ENCODE data around the gene ST6GAL2.

Gene ST6GAL2

DNA sequence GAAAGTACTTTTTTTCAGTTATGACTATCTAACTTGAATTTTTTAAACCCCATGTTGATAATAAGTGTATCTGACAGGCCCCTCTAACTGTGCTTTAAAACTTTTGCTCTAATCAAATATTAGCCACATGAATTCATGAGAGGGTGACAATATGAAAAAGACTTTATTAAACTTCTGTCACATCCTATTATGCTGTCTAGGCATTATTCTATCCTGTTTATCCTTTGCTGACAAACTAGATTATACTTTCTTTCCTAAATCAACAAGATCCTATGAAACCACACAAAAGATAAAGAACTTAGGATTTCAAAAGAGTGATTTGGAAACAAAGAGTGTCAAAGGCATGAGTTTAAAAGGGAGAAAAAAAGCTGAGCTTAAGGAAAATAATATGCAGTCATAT lies 57.8 kb downstream of the ST6GAL2 start:
- no peak for DNase-seq (ENCODE audit: low read depth)

DNA sequence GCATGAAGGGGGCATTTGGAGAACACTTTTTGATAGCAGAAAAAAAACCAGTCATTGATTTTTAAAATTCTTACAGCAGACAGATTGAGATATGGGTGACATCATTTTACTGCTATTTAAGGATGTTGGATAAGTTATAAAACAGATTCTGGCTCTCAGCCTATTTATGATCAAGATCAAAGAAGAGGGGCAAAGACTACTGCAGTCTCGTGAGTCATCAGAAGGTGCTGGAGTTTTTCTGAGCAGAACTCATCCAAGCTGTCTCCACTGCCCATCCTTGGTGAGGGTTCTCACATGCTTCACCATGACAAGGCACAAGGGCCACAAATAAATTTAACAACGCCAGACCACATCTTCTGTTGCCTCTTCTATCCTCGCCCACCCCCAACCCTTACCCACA lies 58.8 kb downstream of the ST6GAL2 start:
- no peak for DNase-seq (ENCODE audit: low read depth)

DNA sequence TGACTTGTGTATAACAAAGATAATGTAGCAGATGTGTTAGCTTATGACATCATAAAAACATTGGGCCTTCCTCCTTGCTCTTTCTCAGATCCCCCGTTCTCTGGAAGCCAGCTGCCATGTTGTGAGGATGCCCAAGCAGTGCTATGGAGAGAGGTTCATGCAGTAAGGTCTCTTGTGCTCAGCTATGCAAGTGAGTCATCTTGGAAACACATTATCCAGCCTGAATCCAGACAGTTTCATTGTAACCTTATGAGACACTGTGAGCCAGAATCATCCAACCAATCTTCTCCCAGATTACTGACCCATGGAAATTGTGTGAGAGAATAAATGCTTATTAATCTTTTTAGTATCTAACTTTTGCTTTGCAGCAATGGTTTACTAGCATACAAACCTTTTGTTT lies 60.8 kb downstream of the ST6GAL2 start:
- no peak for DNase-seq (ENCODE audit: low read depth)

DNA sequence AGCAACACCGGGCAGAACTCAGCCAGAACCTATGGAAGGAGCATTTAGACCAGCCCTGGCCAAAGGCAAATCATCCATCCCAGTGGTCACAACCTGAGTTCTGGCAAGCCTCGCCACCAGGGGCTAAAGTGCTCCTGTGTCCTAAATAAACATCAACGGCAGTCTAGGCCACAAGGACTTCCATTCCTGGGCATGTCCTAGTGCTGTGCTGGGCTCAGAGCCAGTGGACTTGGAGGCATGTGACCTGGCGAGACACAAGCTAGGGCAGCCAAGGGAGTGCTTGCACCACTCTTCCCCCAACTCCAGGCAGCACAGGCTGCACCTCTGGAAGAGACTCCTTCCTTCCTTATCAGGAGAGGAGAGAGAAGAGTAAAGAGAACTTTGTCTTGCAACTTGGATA lies 69.0 kb downstream of the ST6GAL2 start:
- DNase-seq (ENCODE audit: low read depth): no peak

DNA sequence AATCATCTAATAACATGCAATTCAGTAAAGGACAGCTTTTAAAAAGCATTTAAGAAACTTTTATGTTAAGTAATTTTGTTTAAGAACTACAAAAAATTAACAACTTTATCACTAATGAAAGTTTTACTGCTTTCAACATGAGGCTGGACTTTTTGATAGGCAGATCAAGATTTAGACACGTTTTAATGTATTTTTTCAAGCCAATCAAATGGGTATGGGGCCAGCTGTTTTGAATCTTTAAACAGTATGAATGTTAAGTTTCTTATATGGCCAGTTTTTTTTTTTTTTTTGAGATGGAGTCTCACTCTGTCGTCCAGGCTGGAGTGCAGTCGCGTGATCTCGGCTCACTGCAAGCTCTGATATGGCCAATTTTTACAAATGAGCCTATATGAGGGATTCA lies 73.1 kb downstream of the ST6GAL2 start:
- DNase-seq (ENCODE audit: low read depth): no peak

DNA sequence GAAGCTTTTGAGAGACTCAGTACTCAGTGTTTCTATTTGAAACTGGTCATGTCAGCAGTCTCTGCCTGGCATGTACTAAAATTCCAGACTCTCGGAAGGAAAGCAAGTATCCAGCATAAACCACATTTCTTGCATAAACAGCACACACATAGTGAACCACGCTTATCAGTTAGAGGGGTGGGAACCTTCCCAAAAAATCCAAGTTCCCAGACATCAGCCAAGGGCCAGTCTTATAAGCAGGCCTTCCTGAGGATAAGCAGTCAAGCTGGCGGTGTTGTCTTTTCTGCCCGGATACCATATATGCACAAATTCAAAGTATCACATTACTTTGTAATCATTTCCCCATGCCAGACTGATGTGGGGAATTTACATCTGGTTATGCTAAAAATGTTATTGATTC lies 73.6 kb downstream of the ST6GAL2 start:
- DNase-seq (ENCODE audit: low read depth): no peak

DNA sequence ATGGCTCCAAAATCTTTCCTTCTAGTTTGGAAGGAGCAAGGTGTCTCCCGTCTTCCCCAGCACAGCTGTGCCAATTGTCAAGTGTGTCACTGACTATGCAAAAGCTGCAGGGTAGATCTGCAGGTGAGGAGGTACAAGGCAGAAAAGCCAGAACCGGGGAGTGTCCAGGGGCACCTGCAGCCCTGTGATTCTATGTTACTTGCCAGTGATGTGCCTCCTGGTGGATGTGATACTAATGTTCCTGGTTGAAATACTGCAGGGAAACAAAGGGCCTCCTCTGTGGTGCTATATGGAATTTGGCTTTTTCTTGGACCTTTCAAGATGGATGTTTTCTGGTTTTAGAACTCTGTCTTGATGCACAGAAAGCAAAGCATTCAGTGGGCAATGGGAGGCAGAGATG lies 80.3 kb downstream of the ST6GAL2 start:
- DNase-seq (ENCODE audit: low read depth): no peak

DNA sequence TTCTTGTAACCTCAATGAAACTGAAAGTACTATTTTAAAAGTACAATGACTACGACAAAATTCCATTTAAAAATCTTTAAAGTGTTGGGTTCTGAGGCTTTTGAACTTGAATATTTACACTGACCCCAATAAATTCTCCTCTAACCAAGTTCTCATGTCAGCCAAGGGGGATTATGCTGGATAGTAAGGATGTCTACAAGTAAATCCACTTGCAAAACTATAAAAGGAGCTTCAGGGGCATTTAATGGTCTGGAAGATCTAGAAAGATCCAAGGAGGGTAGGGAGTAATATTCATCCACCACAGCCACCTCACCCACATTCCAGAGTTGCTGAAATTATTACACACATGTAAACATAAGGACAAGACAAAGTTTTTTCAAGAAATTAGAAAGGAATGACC lies 81.8 kb downstream of the ST6GAL2 start:
- no peak for DNase-seq (ENCODE audit: low read depth)

DNA sequence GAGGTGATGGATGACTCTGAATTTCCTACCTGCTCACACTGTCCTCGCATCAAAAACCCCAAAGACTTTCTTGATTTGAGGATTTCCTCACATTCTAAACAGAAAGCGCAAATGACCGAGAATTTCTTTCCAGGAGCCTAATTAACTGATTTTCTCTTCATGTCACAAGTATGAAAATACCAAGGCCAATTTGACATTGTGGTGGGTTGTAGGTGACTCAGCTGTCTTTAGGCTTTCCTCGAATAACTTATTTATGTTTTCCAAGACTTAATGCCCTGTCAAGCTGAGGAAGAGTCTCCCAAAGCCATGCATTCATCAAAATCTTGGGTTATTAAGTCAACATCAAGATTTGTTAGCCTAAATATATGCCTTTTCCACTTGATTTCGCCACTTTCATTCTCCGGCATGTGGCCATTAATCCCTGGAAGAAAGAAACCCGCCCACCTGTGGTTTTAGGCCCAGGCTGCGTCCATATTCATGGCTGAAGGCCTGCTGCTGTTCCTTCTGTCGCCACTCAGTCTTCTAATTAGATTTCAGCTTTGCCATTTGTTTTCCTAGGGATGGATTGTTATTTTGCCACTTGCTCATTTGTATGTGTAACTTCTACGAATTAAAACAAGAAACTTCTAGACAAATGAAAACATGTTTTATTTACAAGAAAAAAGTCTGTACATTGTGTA lies 84.9 kb downstream of the ST6GAL2 start:
- no peak for DNase-seq (ENCODE audit: low read depth)

DNA sequence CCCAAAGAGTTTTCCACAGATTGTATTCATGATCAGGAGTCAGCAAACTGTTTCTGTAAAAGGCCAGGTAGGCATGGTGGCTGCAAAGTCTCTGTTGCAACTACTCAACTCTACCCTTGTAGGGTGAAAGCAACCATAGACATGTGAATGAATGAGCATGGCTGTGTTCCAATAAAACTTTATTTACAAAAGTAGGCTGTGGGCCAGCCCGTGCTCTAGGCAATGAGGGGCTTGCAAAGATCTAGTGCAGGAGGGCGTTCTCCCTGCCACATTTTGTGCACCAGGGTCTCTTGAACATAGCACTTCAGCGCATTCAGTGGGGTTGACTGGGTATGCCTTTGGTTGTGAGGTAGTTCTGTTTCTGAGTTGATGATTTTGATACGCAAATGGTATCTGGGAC lies 85.8 kb downstream of the ST6GAL2 start:
- no peak for DNase-seq (ENCODE audit: low read depth)

DNA sequence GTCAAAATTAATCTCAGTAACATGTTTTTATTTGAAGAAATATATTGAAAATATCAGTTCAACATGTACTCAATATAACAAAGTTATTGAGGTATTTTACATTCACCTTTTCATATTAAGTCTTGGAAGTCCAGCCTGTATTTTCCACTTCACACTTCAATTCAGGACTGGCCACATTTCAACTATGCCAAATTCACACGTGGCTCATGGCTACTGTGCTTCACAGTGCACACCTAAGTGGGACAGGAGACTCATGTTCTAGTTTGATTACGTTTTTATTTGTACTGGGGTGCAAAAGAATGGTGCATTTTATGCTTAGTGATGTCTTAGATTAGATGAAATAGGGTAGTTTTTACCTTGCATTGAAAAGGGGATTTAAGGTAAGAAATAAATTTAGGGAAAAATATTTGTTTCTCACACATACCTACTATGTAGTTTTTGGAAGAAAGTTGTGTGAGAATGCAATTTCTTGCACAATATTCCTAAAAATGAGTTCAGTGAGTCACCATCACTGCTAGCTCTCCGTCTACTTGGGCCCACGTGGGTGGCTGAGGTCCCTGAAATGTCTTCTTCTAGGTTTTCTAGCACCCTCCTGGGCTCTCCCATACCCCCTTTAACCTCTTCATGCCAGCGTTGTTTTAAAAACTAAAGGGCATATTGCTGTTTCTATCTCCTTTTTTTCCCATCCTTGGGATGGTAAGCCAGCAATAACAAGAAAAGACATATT lies 87.0 kb downstream of the ST6GAL2 start:
- DNase-seq (ENCODE audit: low read depth): no peak

DNA sequence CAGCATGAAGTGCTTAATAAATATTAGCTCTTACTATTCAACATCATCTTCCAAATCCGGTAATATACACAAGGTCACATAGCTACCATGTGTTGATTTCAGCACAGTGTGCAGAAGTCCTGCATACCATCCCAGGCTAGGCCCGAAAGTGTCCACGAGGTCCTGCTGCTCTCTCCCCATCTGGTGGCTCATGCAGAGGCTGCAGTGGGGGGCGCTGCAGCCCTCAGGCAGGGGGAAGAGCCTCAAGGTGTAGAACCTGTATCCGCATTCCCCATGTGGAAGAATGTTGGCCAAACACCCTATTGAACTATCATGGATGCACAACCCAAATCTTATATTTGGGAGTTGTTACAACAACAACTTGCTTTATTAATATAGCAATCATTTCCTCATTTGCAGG lies 88.5 kb downstream of the ST6GAL2 start:
- no peak for DNase-seq (ENCODE audit: low read depth)

DNA sequence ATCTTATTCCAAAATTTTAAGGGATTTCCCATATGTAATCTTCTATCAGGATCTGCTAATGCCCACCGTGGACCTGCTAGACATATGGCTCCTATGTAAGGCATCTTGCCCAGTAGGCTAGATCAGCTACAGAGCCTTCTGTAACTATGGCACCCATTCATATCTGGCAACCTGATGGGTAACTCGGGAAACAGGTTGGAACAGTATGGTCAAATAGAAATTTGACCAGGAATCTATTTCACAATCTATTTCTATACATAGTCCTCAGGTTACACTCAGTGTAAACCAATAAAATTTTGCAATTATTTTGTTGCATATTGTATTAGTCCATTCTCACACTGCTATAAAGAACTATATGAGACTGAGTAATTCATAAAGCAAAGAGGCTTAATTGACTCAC lies 93.3 kb downstream of the ST6GAL2 start:
- DNase-seq (ENCODE audit: low read depth): no peak

DNA sequence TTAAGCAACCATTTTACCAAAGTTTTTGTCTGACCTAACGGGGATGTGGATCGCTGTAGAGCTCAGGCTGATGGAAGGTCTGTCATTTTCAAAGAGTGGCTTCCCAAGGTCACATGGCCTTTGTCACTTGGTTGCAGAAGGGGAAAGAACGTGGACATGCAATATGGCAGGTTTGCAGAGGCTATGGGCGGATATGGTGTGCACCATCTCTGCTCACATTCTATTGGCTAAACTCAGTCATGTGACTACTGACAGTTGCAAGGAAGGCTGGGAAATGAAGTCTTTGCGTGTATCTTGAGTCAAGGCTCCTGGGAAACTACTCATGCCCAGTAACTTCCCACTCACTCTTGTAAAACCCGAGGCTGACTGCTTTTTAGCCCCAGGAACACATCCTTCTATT lies 96.8 kb downstream of the ST6GAL2 start:
- DNase-seq (ENCODE audit: low read depth): no peak

DNA sequence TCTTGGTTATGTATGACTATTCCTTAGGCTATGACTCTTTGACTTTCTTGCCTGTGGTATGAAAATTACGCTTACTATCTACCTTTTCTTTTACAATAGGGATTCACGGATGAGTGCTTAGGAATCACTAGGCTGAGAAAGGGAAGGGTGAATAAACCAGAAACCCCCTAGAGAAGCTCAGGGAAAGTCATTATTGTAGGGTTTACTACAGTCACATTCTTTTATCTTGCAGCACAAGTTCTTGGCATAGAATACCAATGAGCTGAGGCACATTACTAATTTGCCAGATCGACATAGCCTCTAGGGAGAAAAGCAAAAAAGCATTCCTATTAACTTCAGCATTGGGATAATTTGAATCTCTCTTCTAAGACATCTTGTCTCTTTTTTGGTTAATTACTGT lies 103.3 kb downstream of the ST6GAL2 start:
- DNase-seq (ENCODE audit: low read depth): no peak

DNA sequence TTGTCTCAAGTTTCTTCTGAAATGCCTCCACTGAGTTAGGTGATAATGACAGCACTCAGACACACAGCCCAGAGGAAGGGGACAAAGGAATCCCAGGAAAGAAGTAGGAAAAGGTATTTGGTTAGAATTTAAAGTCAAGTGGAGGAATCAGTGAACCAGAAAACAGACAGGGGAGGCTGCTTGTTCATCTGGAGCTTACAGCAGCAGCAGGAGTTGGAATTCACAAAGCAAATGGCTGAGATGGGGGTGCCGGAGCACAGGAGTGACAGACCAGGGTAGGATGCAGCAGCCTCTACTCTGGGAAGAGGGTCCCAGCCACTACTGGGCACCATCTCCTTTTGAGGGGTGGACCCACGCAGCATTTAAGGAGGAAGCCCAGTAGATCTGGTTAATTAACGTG lies 104.8 kb downstream of the ST6GAL2 start:
- no peak for DNase-seq (ENCODE audit: low read depth)

DNA sequence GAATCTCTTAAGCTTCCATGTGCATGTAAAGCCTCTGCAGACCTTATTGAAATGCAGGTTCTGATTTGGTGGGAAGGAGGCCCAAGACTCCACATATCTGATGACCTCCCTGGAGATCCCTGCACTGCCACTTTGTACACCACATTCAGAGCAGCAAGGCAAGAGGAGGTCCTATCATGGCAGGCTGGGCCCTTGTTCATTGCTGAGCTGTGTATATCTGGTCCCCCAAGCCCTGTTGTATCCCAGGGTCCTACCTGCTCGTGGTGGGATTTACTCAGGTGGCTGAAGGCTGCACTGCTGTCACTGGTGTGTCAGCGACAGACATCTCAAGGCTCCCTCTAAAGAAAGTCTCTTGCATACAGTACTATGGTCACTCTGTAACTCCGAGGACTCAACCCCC lies 114.2 kb downstream of the ST6GAL2 start:
- DNase-seq (ENCODE audit: low read depth): no peak

DNA sequence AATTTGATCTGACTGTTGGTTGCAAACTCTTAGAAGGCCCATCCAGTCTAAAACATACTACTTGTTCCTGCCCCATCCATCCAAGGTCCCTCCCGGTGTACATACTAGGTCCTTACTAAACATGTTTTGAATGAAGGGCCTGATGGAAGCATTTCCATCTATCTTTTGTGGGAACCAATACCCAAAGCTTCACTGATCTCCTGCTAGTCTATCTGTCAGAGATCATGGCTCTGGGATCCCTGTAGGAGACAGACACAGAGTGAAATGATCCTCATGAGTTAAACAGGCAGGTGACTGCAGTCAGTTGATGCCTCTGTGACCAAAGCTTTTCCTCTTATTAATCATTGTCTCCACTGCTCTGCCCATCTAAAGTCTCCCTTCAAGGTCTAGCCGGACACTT lies 115.0 kb downstream of the ST6GAL2 start:
- no peak for DNase-seq (ENCODE audit: low read depth)

DNA sequence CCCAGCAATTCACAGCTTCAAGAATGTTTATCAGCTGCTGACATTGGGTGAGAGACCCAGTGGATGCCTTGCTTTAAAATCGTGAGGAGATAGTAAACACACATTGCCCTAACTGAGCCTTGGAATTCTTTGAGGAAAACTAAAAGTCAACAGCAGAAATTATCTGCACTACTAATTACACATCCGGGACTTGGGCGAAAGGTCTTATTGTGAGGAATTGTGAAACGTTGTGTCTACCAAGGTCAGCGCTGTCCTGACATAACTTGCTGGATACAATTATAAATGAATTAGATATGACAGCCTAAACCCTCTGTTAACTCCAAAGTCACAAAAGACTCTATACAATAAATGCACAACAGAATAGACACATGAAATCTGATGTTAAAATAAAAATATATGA lies 121.4 kb downstream of the ST6GAL2 start:
- DNase-seq (ENCODE audit: low read depth): no peak

DNA sequence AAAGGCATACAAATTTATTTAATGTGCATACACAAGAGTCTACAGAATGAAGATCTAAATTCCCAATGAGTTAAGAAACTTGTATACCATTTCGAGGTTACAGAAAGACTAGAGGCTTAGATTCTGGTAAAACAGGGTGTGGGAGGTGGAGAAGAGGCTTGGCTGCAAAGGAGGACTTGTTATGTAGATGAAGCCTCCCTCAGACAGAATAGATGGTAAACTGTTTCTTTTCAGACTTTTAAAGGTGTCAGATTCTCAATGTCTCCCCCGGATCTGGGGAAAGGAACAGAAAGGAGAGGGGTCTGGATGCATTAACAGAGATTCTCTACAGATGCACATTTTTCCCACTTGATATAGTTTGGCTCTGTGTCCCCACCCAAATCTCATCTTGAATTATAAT lies 126.0 kb downstream of the ST6GAL2 start:
- DNase-seq (ENCODE audit: low read depth): no peak

DNA sequence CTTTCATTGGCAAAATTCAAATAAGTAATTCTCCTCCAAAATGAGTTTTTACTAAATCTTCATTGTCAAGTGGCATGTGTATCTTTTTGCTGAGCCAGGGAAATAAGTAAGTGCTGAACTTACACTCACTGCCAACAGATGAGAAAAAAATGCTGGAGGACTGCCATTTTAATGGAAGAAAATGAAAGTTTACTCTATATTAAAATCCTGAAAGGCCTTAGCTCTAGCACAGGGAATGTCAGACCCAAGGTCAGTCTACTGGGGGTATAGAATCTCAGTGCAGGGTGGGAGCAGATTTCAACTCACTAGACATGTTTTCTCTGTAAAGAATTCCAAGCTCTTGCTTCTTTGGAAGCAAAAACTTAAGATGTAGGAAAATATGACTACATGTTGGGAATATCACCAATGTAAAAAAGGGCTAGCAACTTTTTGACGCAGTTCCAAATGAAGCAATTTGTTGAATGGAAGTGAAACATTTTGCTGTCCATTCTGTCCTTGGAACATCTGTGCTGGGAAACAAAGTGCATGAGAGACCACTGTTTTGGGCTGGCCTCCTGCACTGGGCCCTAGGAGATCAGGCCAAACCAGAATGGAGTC lies 127.0 kb downstream of the ST6GAL2 start:
- no peak for DNase-seq (ENCODE audit: low read depth)
